Astrocyte (in vitro differentiated cells and primary cell): ENCODE results near the gene UBAC2. TPM values are rescaled to one million over a fixed set of nuclear protein-coding genes. Genes with fewer than 3 reads are reported as not detected.

Experiments used
- DNase-seq: peaks from one replicate; pipeline ENCODE4 v3.0.0-alpha.2; 2010; ENCODE audit warnings: low read depth
- FAIRE-seq: peaks from 2 replicates; lab custom pipeline; 2011; peaks lifted over from hg19 to GRCh38; lab: Jason Lieb, UNC
- H2AFZ ChIP-seq: 2 replicates; pipeline ENCODE4 v1.6.0; 2012; ENCODE audit warnings: low read depth, low read length, inconsistent platforms
- H3K27ac ChIP-seq: 2 replicates; pipeline ENCODE4 v1.5.1; 2011; ENCODE audit warnings: low read depth, low read length, inconsistent platforms
- H3K27me3 ChIP-seq: 2 replicates; pipeline ENCODE4 v1.6.0; 2011; ENCODE audit warnings: low read length, inconsistent platforms; ENCODE audit not compliant: insufficient read depth
- H3K36me3 ChIP-seq: 2 replicates; pipeline ENCODE4 v1.5.1; 2011; ENCODE audit warnings: low read length, inconsistent platforms; ENCODE audit not compliant: insufficient read depth
- H3K4me1 ChIP-seq: 2 replicates; pipeline ENCODE4 v1.5.1; 2011; ENCODE audit warnings: low read length, inconsistent platforms; ENCODE audit not compliant: insufficient read depth
- H3K4me2 ChIP-seq: 2 replicates; pipeline ENCODE4 v1.6.0; 2012; ENCODE audit warnings: low read length, inconsistent platforms
- H3K4me3 ChIP-seq: 2 replicates; pipeline ENCODE4 v1.5.1; 2011; ENCODE audit warnings: low read depth, mild to moderate bottlenecking, low read length, inconsistent platforms; ENCODE audit not compliant: insufficient read depth
- H3K79me2 ChIP-seq: 2 replicates; pipeline ENCODE4 v1.6.0; 2012; ENCODE audit warnings: mild to moderate bottlenecking, low read length, inconsistent platforms; ENCODE audit not compliant: insufficient read depth
- H3K9ac ChIP-seq: 2 replicates; pipeline ENCODE4 v1.6.0; 2012; ENCODE audit warnings: mild to moderate bottlenecking, low read length, inconsistent platforms
- H3K9me3 ChIP-seq: 2 replicates; pipeline ENCODE4 v1.5.1; 2012; ENCODE audit warnings: low read depth, mild to moderate bottlenecking, low read length, inconsistent platforms; ENCODE audit not compliant: insufficient read depth
- H4K20me1 ChIP-seq: 2 replicates; pipeline ENCODE4 v1.6.0; 2012; ENCODE audit warnings: low read length, inconsistent platforms; ENCODE audit not compliant: insufficient read depth
- H3K27ac Mint-ChIP-seq: one replicate; pipeline ENCODE4 v1.8.0; 2021; ENCODE audit warnings: mild to moderate bottlenecking, mixed read lengths; ENCODE audit not compliant: unreplicated experiment
- H3K27me3 Mint-ChIP-seq: one replicate; pipeline ENCODE4 v1.8.0; 2021; ENCODE audit warnings: low read depth, mixed read lengths; ENCODE audit not compliant: unreplicated experiment
- H3K36me3 Mint-ChIP-seq: one replicate; pipeline ENCODE4 v1.8.0; 2021; ENCODE audit warnings: low read depth, mixed read lengths; ENCODE audit not compliant: unreplicated experiment
- H3K4me1 Mint-ChIP-seq: one replicate; pipeline ENCODE4 v1.8.0; 2021; ENCODE audit warnings: low read depth, mixed read lengths; ENCODE audit not compliant: unreplicated experiment
- H3K4me3 Mint-ChIP-seq: one replicate; pipeline ENCODE4 v1.8.0; 2021; ENCODE audit warnings: mild to moderate bottlenecking, moderate library complexity, mixed read lengths; ENCODE audit not compliant: unreplicated experiment
- H3K9me3 Mint-ChIP-seq: one replicate; pipeline ENCODE4 v1.8.0; 2021; ENCODE audit warnings: mild to moderate bottlenecking, mixed read lengths; ENCODE audit not compliant: unreplicated experiment
- CTCF ChIP-seq: IDR thresholded peaks from 2 replicates; pipeline ENCODE4 v1.5.1; 2011; ENCODE audit warnings: low read depth, mild to moderate bottlenecking, inconsistent platforms, low read length, moderate library complexity; ENCODE audit not compliant: insufficient read depth
- EZH2 ChIP-seq: IDR thresholded peaks from 2 replicates; pipeline ENCODE4 v1.6.1; 2012; ENCODE audit warnings: mild to moderate bottlenecking, low read length, inconsistent platforms; ENCODE audit not compliant: insufficient read depth
- microRNA-seq: library from miRNA; unstranded; fragments of <30 nt; microRNA quantifications from one replicate; pipeline ENCODE4 v1.2.0, GENCODE V29; 2020
- total RNA-seq: library from RNA; stranded (reverse); gene quantifications from 2 replicates; pipeline ENCODE4 v1.2.1, GENCODE V29; 2021

Gene UBAC2
- total RNA-seq, 1 donor from 2014 or later = 61.0 TPM

- Histone ChIP-seq H4K20me1 (no peaks in the 10 kb centered on the region), H3K36me3 (no peaks in the 10 kb centered on the region), H3K27me3 (peaks cover 26% of the 10 kb centered on the region), H3K27ac (no peak overlapping the region), H3K4me3 (no peak overlapping the region), H2AFZ (no peak overlapping the region), H3K9me3 (no peaks in the 10 kb centered on the region), H3K79me2 (no peaks in the 10 kb centered on the region), H3K4me2 (no peak overlapping the region), H3K4me1 (peaks cover 13% of the 10 kb centered on the region), H3K9ac (no peak overlapping the region)
- Mint-ChIP-seq H3K36me3 (no peaks in the 10 kb centered on the region), H3K4me1 (peaks cover 20% of the 10 kb centered on the region), H3K27me3 (peaks cover 13% of the 10 kb centered on the region), H3K9me3 (peaks cover 7% of the 10 kb centered on the region), H3K4me3 (no peak overlapping the region), H3K27ac (no peak overlapping the region)
- TF ChIP-seq CTCF = no peak
- no peak for TF ChIP-seq EZH2
- DNase-seq = no peak
- no peak for FAIRE-seq
These were observed 235.3 kb downstream of the UBAC2 start for GRCh38 chr13:99435998-99436397.

Small RNA genes within 50 kb of the gene (microRNA-seq; reads per million reads assigned to microRNA genes)
- gene MIR623 = not detected

Other genes starting within 250 kb of the UBAC2 start
- gene DOCK9, start 222.8 kb upstream of the UBAC2 start, total RNA-seq = 43.5 and 56.3 TPM in 2 replicates
- gene GPR18, start 57.5 kb downstream of the UBAC2 start, total RNA-seq = 0.59 and 1.8 TPM in 2 replicates
- gene GPR183, start 106.5 kb downstream of the UBAC2 start, total RNA-seq = 4.9 and 5.6 TPM in 2 replicates